ENCODE measurements around the gene PPP1R3F.

Gene PPP1R3F

GRCh38 chrX:49249616-49250015 is 20.0 kb upstream of the PPP1R3F start:
- DNase-seq = no peak

GRCh38 chrX:49250066-49250465 is 19.5 kb upstream of the PPP1R3F start:
- no peak for DNase-seq

GRCh38 chrX:49250578-49250977 is 19.0 kb upstream of the PPP1R3F start:
- no peak for DNase-seq

- DNase-seq = no peak
Observed at GRCh38 chrX:49251325-49251724, 18.3 kb upstream of the PPP1R3F start.

- DNase-seq = no peak
Observed at GRCh38 chrX:49254639-49255038, 15.0 kb upstream of the PPP1R3F start.

GRCh38 chrX:49256268-49256995 is 13.2 kb upstream of the PPP1R3F start:
- DNase-seq = no peak

- DNase-seq = no peak
Observed at GRCh38 chrX:49257074-49257790, 12.4 kb upstream of the PPP1R3F start.

GRCh38 chrX:49257846-49258748 is 11.5 kb upstream of the PPP1R3F start:
- DNase-seq = no peak

- DNase-seq = no peak
Observed at GRCh38 chrX:49258749-49259124, 10.9 kb upstream of the PPP1R3F start.

GRCh38 chrX:49260221-49260985 is 9.2 kb upstream of the PPP1R3F start:
- DNase-seq = no peak

- no peak for DNase-seq
Observed at GRCh38 chrX:49262603-49263002, 7.0 kb upstream of the PPP1R3F start.

- no peak for DNase-seq
Observed at GRCh38 chrX:49263631-49264030, 6.0 kb upstream of the PPP1R3F start.

GRCh38 chrX:49264460-49264859 is 5.1 kb upstream of the PPP1R3F start, which contains the start of gene FOXP3:
Gene FOXP3, minus strand, starts transcription at chrX:49264710. Its CDS starts 6,205 bp downstream, at chrX:49258505.
- DNase-seq = no peak

GRCh38 chrX:49266523-49267445 is 2.8 kb upstream of the PPP1R3F start:
- no peak for DNase-seq

GRCh38 chrX:49268702-49269009 is 937 bp upstream of the PPP1R3F start:
- no peak for DNase-seq

- peak; percentile 90 for DNase-seq
Observed at GRCh38 chrX:49269010-49269766, 405 bp upstream of the PPP1R3F start.

GRCh38 chrX:49270249-49270921 is 792 bp downstream of the PPP1R3F start:
- no peak for DNase-seq

- no peak for DNase-seq
Observed at GRCh38 chrX:49271341-49271740, 1.7 kb downstream of the PPP1R3F start.

- no peak for DNase-seq
Observed at GRCh38 chrX:49272421-49272820, 2.8 kb downstream of the PPP1R3F start.

- DNase-seq = no peak
Observed at GRCh38 chrX:49273181-49273727, 3.7 kb downstream of the PPP1R3F start.

All from activated CD4-positive, alpha-beta T cell treated with anti-CD3 and anti-CD28 coated beads for 1 hour (primary cell).